SKM-1 (cell line): ENCODE measurements around the gene CDH23.
"Not testable (repeated sequence)": the region's sequence is repeated elsewhere in the genome, so short reads cannot be mapped to it uniquely, and the experiment has no call there.

Experiments used
- DNase-seq: peaks from one replicate; lab custom pipeline; 2025; ENCODE audit not compliant: unreplicated experiment; lab: John Stamatoyannopoulos, UW

CDH23 gene

GRCh38 chr10:71396711-71397295 is at the start of gene CDH23:
Gene CDH23 (plus strand): TSS chr10:71396920. CDS start chr10:71439832, 42,912 bp downstream.
- DNase-seq: no peak

DNA sequence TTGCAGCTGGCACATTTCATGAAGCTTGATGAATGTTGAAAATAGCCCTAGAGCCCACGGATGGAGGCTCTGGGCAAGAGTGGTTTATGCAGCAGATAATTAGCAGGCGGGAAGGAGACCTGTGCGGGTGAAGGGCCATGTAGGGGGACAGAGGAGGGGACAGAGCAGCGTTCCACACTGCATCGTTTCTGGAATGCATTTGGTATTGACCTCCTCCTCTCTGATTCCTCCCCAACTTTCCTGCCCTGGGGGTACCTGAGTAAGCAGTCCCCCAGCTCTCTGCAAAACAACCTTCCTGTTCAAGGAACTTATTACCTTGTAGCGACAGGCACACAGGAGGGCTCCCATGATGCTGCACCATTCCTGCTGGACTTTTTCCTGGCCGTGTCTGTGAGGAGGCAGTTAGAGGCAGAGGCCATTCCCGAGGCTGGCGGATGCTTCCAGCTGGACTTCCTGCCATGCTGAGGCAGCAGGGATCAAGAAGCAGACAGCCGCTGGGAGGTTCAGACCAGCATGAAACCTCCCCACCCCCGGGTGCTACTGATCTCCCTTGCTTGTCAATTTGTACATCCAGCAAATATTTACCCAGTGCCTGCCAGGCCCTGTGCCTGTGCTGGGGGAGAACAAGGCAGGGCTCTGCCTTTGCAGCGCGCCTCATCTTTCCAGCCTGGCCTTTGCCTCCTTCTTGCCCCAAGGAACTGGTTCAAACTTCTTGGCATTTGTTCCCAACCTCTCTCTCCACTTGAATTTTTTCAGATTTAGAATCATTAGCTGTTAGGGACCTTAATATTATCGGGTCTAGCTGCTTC is 48.9 kb upstream of the CDH23 start:
- DNase-seq: no peak

DNA sequence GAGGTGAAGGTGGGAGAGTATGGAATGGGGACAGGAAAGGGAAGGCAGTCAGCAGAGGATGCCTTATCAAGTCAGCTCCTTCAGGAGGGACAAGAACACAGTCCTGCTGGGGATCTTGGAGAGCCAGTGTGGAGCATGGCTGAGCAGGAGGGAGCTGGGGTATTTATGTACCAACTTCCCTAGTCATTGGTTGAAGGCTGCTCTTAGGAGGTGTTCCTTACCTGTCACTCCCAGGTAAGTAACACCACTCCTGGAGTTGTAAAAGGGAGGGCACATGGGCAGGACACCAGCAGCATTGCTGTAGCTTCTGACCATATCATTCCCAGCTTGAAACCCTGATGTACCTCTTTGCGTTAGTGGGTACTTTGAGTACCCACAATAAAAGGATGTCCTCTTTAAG is 47.9 kb upstream of the CDH23 start:
- no peak for DNase-seq

- DNase-seq: no peak
Measured at GRCh38 chr10:71349406-71349805, 47.3 kb upstream of the CDH23 start.

GRCh38 chr10:71351087-71351486 is 45.6 kb upstream of the CDH23 start:
- no peak for DNase-seq

DNA sequence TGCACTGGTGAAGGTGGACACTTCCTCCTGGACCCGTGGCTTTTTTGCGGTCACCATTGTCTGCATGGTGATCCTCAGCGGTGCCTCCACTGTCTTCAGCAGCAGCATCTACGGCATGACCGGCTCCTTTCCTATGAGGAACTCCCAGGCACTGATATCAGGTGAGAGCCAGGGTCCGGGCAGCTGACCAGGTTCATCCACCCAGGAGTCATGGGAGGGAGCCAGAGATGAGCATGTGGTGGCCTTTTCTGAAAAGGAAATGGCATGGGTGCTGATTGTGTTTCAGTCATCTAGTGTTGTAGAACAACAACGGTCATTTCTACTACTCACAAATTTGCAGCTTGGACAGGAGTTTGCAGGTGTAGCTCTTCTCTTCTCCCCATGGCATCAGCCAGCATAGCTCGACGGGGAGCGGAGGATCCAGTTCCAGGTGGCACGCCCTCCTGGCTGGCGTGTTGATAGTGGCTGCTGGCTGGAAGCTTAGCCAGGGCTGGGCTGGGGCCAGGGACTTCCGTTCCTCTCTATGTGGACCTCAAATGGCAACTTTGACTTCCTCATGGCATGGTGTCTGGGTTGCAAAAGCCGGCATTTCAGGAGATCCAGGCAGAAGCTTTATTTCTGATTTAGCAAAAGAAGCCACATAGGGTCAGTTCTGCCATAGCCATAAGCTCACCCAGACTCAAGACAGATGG is 44.9 kb upstream of the CDH23 start:
- no peak for DNase-seq

DNA sequence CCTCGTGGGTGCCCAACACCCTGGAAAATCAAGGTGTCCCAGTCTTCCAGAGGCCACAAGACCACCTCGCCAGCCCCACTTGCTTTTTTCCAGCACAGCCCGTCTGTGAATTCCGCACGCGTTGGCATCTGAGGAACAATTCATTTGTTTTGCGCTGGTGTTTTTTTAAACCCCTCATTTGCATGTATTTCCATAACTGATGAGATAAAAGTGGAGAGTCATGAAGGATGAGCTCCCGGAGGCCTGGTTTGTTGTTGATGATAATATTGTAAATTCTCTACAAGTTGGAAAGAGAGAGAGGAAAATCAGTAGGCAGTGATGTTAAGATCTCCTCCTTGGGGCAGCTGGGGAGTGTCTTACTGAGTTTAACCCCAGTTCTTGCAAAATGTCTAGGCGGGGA is 43.1 kb upstream of the CDH23 start:
- no peak for DNase-seq

DNA sequence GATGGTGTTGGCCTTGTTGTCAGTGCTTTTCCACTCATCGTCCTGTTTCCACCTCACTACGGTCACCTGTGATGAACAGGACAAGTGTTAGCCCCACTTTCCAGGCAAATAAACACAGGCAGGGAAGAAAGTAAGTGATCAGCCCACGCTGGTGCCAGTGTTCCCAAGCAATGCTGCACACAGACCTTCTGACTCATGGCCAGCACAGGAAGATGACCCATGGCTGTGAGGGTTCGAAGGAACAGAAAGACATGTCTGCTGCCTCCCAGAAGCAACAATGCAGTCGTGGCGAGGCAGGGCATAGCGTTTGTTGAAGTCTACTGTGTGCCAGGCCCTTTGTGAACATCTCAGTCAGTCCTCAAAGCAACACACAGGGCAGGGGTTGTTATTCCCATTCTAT is 41.9 kb upstream of the CDH23 start:
- DNase-seq: no peak

DNA sequence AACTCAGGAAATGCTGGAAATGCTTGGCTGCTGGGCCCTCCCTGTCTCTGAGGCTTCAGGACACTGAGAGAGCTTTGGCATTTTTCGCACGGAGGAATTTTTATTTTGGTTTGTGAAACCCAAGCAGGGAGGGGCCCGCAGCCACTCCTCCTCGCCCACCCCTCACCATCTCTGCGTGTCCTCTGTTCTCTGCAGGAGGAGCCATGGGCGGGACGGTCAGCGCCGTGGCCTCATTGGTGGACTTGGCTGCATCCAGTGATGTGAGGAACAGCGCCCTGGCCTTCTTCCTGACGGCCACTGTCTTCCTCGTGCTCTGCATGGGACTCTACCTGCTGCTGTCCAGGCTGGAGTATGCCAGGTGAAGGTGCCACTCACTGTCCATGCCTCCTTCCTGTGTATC is 40.8 kb upstream of the CDH23 start:
- no peak for DNase-seq

DNA sequence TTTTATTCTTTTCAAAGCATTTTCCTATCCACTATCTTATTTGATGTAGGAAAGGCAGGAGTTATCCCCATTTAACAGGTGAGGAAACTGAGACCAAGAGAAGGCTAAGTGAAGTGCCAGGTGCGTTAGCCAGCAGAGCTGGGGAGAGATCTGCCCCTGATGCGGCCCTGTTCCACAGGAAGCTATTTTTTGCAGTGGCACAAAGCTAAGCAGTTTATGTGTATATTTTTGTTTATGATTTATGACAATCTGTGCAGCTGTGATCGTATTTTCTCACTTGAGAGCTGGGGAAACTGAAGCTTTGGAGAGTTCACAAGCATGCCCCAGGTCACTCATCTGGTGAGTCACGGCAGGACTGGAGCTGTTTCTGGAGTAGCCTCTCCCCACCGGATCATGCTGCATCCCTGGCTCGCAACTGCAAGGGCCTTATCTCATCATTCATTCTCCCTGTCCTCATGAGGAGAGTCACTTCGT is 38.9 kb upstream of the CDH23 start:
- DNase-seq: no peak

GRCh38 chr10:71358277-71358676 is 38.4 kb upstream of the CDH23 start:
- DNase-seq: no peak

DNA sequence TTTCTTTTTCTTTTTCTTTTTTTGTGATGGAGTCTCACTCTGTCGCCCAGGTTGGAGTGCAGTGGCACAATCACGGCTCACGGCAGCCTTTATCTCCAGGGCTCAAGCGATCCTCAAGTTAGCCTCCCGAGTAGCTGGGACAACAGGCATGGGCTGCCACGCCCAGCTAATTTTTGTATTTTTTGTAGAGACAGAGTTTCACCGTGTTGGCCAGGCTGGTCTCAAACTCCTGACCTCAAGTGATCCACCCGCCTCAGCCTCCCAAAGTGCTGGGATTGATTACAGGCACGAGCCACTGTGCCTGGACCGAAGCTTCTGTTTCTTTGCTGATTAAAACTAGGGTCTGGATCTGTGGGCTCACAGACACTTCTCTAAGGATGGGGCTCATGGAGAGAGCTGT is 37.8 kb upstream of the CDH23 start:
- DNase-seq: not testable (repeated sequence)

GRCh38 chr10:71359364-71360046 is 37.2 kb upstream of the CDH23 start:
- DNase-seq: peak; percentile 69

DNA sequence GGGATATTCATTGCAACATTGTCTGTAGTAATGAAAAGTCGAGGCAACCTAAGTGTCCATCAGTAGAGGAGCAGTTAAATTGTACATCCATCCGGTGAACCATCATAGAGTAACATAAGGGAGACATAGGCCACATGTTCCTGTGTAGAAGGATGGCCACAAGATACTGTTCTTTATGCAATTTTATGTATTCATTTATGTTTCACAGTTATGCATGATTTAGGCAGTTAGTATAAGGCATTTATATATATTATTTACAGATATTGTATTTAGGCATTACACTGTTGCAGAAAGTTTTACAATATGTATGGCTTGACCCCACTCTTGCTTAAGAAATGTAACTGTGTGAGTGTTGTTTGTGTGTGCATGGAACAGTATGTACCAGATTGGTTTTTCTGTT is 36.0 kb upstream of the CDH23 start:
- no peak for DNase-seq

DNA sequence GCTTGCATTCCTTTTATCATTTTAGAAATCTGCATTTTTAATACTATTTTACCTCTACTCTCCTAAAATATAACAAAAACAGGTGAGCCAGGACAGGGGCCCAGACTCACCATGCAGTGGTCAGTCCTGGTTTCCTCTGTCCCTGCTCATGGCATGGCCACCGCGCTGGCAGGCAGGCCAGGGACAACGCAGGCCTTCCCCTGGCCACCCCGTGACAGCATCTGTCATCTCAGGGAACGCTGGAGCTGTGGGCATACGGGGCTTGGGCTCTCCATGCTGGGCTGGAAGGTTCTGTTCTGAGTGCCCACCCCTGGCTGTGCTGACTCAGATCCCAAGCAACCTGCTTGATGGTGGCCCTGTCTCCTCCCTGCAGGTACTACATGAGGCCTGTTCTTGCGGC is 35.1 kb upstream of the CDH23 start:
- DNase-seq: no peak

DNA sequence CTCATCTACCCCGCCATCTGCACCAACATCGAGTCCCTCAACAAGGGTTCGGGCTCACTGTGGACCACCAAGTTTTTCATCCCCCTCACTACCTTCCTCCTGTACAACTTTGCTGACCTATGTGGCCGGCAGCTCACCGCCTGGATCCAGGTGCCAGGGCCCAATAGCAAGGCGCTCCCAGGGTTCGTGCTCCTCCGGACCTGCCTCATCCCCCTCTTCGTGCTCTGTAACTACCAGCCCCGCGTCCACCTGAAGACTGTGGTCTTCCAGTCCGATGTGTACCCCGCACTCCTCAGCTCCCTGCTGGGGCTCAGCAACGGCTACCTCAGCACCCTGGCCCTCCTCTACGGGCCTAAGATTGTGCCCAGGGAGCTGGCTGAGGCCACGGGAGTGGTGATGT is 34.6 kb upstream of the CDH23 start:
- DNase-seq: no peak

DNA sequence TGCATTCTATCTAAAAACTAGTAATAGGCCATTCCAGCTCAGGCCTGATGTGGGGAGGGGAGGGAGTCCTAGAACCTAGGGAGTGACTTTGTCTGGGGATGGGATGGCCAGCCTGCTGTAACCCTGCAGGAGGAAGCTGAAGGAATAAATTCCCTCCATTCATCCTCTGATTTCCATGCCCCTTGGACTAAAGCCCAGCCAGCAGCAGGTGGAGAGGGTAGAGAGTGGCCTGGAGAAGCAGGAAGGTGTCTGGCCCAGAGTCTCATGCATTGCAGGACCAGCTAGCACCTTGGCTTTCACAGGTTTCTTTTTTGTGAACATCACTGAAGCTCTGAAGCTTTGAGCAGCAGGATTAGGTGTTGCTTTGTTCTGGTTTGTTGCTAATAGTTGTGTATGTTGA is 32.8 kb upstream of the CDH23 start:
- DNase-seq: no peak

- DNase-seq: no peak
Measured at GRCh38 chr10:71365366-71365765, 31.4 kb upstream of the CDH23 start.

- DNase-seq: no peak
Measured at GRCh38 chr10:71366690-71367089, 30.0 kb upstream of the CDH23 start.

DNA sequence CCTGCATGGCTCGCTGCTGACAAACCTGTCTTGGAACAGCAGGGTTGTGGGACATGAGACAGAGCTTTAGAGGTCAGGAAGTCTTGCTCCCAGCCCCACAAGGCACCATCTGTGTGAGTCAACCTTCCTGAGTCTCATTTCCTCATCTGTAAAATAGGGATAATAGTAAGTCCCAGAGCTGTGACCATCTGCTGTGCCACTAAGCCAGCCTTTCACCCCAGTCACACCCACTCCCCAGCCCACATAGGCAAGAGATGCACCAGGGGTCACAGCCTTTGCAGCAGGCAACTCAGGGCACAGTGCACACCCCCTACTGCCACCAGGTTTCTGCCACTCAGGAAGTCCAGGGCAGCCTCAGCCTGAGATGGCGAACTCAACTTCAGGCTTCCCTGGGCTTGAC is 29.4 kb upstream of the CDH23 start:
- peak; percentile 33 for DNase-seq

GRCh38 chr10:71368176-71368575 is 28.5 kb upstream of the CDH23 start:
- DNase-seq: no peak

GRCh38 chr10:71368643-71369042 is 28.1 kb upstream of the CDH23 start:
- DNase-seq: no peak
